HepG2 (cell line): ENCODE data around the gene ZNF506. TPM values are rescaled to one million over a fixed set of nuclear protein-coding genes. Genes with fewer than 3 reads are reported as not detected.

Experiments used
- DMAP1 ChIP-seq: IDR thresholded peaks from 2 replicates; pipeline ENCODE4 v1.6.1; 2016
- ISX ChIP-seq: sonication (generic); formaldehyde crosslinking; conservative IDR thresholded peaks from 2 replicates; pipeline ENCODE4 v1.5.0; 2020; ENCODE audit warnings: missing genetic modification reagents
- KDM5A ChIP-seq: fragments of 200-600 bp; sonication (generic); IDR thresholded peaks from 2 replicates; pipeline ENCODE4 v1.7.0; 2018; ENCODE audit warnings: antibody characterized with exemption, mild to moderate bottlenecking, low read length, borderline replicate concordance
- MTA3 ChIP-seq: sonication (generic); formaldehyde crosslinking; IDR thresholded peaks from 2 replicates; pipeline ENCODE4 v1.4.0; 2020; ENCODE audit warnings: missing genetic modification reagents
- MYNN ChIP-seq: sonication (generic); formaldehyde crosslinking; IDR thresholded peaks from 2 replicates; pipeline ENCODE4 v1.4.0; 2020; ENCODE audit warnings: mild to moderate bottlenecking, low read depth, missing genetic modification reagents
- NBN ChIP-seq: fragments of 450-650 bp; conservative IDR thresholded peaks from 2 replicates; pipeline ENCODE4 v1.6.1; 2017
- ZBTB7A ChIP-seq: sonication (generic); formaldehyde crosslinking; IDR thresholded peaks from 2 replicates; pipeline ENCODE4 v1.8.0; 2022; ENCODE audit warnings: mild to moderate bottlenecking, missing genetic modification reagents
- ZNF331 ChIP-seq: sonication (generic); formaldehyde crosslinking; IDR thresholded peaks from 2 replicates; pipeline ENCODE4 v1.4.0; 2020; ENCODE audit warnings: missing genetic modification reagents
- ZNF333 ChIP-seq: sonication (generic); formaldehyde crosslinking; IDR thresholded peaks from 2 replicates; pipeline ENCODE4 v1.4.0; 2020; ENCODE audit warnings: mild to moderate bottlenecking, missing genetic modification reagents, borderline replicate concordance
- ZNF382 ChIP-seq: sonication (generic); formaldehyde crosslinking; IDR thresholded peaks from 2 replicates; pipeline ENCODE4 v1.5.0; 2020; ENCODE audit warnings: missing genetic modification reagents, mild to moderate bottlenecking, borderline replicate concordance
- ZNF383 ChIP-seq: sonication (generic); formaldehyde crosslinking; IDR thresholded peaks from 2 replicates; pipeline ENCODE4 v1.4.0; 2020; ENCODE audit warnings: missing genetic modification reagents, mild to moderate bottlenecking, borderline replicate concordance
- ZNF549 ChIP-seq: sonication (generic); formaldehyde crosslinking; IDR thresholded peaks from 2 replicates; pipeline ENCODE4 v1.5.0; 2020; ENCODE audit warnings: missing genetic modification reagents
- ZSCAN30 ChIP-seq: sonication (generic); formaldehyde crosslinking; IDR thresholded peaks from 2 replicates; pipeline ENCODE4 v1.5.0; 2020; ENCODE audit warnings: mild to moderate bottlenecking, missing genetic modification reagents
- polyA plus RNA-seq, 8 experiments: library from polyadenylated mRNA; depleted of rRNA in 3 of 8; stranded (reverse) in 7 of 8; unstranded in 1 of 8; fragments of >200 nt; fragmentation: Illumina TruSeq in 4 of 8; extraction: Trizol in 4 of 8; gene quantifications; 2 replicates each; pipeline versions ENCODE4 v1.2.1 to v1.2.3, GENCODE V29; 2011 to 2016; ENCODE audit warnings: low read depth in 4 of 8, missing spikeins in 1 of 8, mixed read lengths in 1 of 8; ENCODE audit not compliant: insufficient read depth in 1 of 8
- total RNA-seq, 5 experiments: library from RNA; depleted of rRNA; stranded (reverse); fragments of >200 nt; fragmentation: Illumina TruSeq; extraction: Trizol; gene quantifications; 2 replicates each; pipeline ENCODE4 v1.2.3, GENCODE V29; 2016; ENCODE audit warnings: low read depth in 1 of 5
- TF ChIP-seq, protein P1 (sequence below): sonication (generic); formaldehyde crosslinking; IDR thresholded peaks from 2 replicates; pipeline ENCODE4 v1.8.0; 2022; ENCODE audit warnings: missing genetic modification reagents, mild to moderate bottlenecking, borderline replicate concordance
- TF ChIP-seq, protein P2 (sequence below): sonication (generic); formaldehyde crosslinking; IDR thresholded peaks from 2 replicates; pipeline ENCODE4 v1.9.0; 2021; ENCODE audit warnings: missing genetic modification reagents, borderline replicate concordance

The ZNF506 gene
- total and polyA plus RNA-seq, 2 of the 13 experiments (the other 11 are each of a cell fraction or from before 2014, with no cell fraction given), result not detected

- no peak for TF ChIP-seq ZNF382 (CRISPR knock-in tag)
- no peak for TF ChIP-seq NBN
- TF ChIP-seq ZSCAN30 (CRISPR knock-in tag), result no peak
- TF ChIP-seq KDM5A, result no peak
- no peak for TF ChIP-seq DMAP1 (CRISPR knock-in tag)
- TF ChIP-seq ISX, result no peak
- no peak for TF ChIP-seq ZNF549 (CRISPR knock-in tag)
- no peak for TF ChIP-seq MYNN (CRISPR knock-in tag)
- no peak for TF ChIP-seq ZNF333 (CRISPR knock-in tag)
- TF ChIP-seq, protein P1, sequence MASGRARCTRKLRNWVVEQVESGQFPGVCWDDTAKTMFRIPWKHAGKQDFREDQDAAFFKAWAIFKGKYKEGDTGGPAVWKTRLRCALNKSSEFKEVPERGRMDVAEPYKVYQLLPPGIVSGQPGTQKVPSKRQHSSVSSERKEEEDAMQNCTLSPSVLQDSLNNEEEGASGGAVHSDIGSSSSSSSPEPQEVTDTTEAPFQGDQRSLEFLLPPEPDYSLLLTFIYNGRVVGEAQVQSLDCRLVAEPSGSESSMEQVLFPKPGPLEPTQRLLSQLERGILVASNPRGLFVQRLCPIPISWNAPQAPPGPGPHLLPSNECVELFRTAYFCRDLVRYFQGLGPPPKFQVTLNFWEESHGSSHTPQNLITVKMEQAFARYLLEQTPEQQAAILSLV (CRISPR knock-in tag), result 0 out of 2 replicates have a peak, but pooled peaks have one; percentile 10
- no peak for TF ChIP-seq ZNF383
- TF ChIP-seq, protein P2, sequence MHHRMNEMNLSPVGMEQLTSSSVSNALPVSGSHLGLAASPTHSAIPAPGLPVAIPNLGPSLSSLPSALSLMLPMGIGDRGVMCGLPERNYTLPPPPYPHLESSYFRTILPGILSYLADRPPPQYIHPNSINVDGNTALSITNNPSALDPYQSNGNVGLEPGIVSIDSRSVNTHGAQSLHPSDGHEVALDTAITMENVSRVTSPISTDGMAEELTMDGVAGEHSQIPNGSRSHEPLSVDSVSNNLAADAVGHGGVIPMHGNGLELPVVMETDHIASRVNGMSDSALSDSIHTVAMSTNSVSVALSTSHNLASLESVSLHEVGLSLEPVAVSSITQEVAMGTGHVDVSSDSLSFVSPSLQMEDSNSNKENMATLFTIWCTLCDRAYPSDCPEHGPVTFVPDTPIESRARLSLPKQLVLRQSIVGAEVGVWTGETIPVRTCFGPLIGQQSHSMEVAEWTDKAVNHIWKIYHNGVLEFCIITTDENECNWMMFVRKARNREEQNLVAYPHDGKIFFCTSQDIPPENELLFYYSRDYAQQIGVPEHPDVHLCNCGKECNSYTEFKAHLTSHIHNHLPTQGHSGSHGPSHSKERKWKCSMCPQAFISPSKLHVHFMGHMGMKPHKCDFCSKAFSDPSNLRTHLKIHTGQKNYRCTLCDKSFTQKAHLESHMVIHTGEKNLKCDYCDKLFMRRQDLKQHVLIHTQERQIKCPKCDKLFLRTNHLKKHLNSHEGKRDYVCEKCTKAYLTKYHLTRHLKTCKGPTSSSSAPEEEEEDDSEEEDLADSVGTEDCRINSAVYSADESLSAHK (CRISPR knock-in tag), result no peak
- TF ChIP-seq MTA3 (CRISPR knock-in tag), result no peak
- TF ChIP-seq ZNF331, result no peak
- no peak for TF ChIP-seq ZBTB7A (CRISPR knock-in tag)
Observed at GRCh38 chr19:19775891-19776205, 45.7 kb downstream of the ZNF506 start (continued).
